MM.1S (cell line): Measurements from ENCODE around the gene CELF4.

ENCODE experiments used
- DNase-seq: peaks from one replicate; pipeline ENCODE4 v3.0.0-alpha.2; 2015
- H2AFZ ChIP-seq: fragments of 300-600 bp; sonication (generic); 2 replicates; pipeline ENCODE4 v1.6.0; 2016; ENCODE audit warnings: antibody characterized with exemption, low read length
- H3F3A ChIP-seq: fragments of 300-600 bp; sonication (generic); 2 replicates; pipeline ENCODE4 v1.6.1; 2016; ENCODE audit warnings: mild to moderate bottlenecking, antibody characterized with exemption, low read length, moderate library complexity, mixed read lengths; ENCODE audit not compliant: insufficient read depth
- H3K27ac ChIP-seq: fragments of 300-600 bp; sonication (generic); 2 replicates; pipeline ENCODE4 v1.5.1; 2016; ENCODE audit warnings: mild to moderate bottlenecking, low read length
- H3K27me3 ChIP-seq: fragments of 300-600 bp; sonication (generic); replicated peaks from 2 replicates; pipeline ENCODE4 v1.6.0; 2016; ENCODE audit warnings: low read length; ENCODE audit not compliant: insufficient read depth
- H3K36me3 ChIP-seq: fragments of 300-600 bp; sonication (generic); replicated peaks from 2 replicates; pipeline ENCODE4 v1.6.1; 2016; ENCODE audit warnings: mild to moderate bottlenecking, low read length, mixed read lengths; ENCODE audit not compliant: insufficient read depth
- H3K4me1 ChIP-seq: fragments of 300-600 bp; sonication (generic); 2 replicates; pipeline ENCODE4 v1.6.1; 2016; ENCODE audit warnings: low read length, mixed read lengths
- H3K4me2 ChIP-seq: fragments of 300-600 bp; sonication (generic); 2 replicates; pipeline ENCODE4 v1.6.0; 2016; ENCODE audit warnings: low read depth, low read length
- H3K4me3 ChIP-seq: fragments of 300-600 bp; sonication (generic); 2 replicates; pipeline ENCODE4 v1.5.1; 2016; ENCODE audit warnings: low read length, mixed read lengths
- H3K79me2 ChIP-seq: fragments of 300-600 bp; sonication (generic); 2 replicates; pipeline ENCODE4 v1.6.1; 2016; ENCODE audit warnings: mixed run types, low read length, mixed read lengths
- H3K9ac ChIP-seq: fragments of 300-600 bp; sonication (generic); 2 replicates; pipeline ENCODE4 v1.6.1; 2016; ENCODE audit warnings: low read length, mixed read lengths
- H3K9me2 ChIP-seq: fragments of 300-600 bp; sonication (generic); replicated peaks from 2 replicates; pipeline ENCODE4 v1.6.1; 2016; ENCODE audit warnings: mild to moderate bottlenecking, low read length, mixed read lengths; ENCODE audit not compliant: insufficient read depth
- H3K9me3 ChIP-seq: fragments of 300-600 bp; sonication (generic); replicated peaks from 2 replicates; pipeline ENCODE4 v1.6.1; 2016; ENCODE audit warnings: mild to moderate bottlenecking, low read length, mixed read lengths; ENCODE audit not compliant: insufficient read depth
- H4K20me1 ChIP-seq: fragments of 300-600 bp; sonication (generic); 2 replicates; pipeline ENCODE4 v1.6.1; 2016; ENCODE audit warnings: mild to moderate bottlenecking, low read length, moderate library complexity, mixed read lengths; ENCODE audit not compliant: insufficient read depth
- CTCF ChIP-seq: fragments of 300-600 bp; sonication (generic); IDR thresholded peaks from 2 replicates; pipeline ENCODE4 v1.5.1; 2016; ENCODE audit warnings: antibody characterized with exemption, low read length, mixed read lengths
- EZH2 ChIP-seq: fragments of 300-600 bp; sonication (generic); optimal IDR thresholded peaks from 2 replicates; pipeline ENCODE3; 2017; ENCODE audit warnings: low read depth, mild to moderate bottlenecking, antibody characterized with exemption, low read length, mixed read lengths
- EZH2phosphoT487 ChIP-seq: fragments of 300-600 bp; sonication (generic); IDR thresholded peaks from 2 replicates; pipeline ENCODE4 v1.6.1; 2018; ENCODE audit warnings: antibody characterized with exemption, low read length

Gene CELF4

GRCh38 chr18:37397814-37398213, 167.8 kb downstream of the CELF4 start:
- no peaks in the 10 kb centered on the region for H3K9me3 ChIP-seq
- H3K36me3 ChIP-seq = no peaks in the 10 kb centered on the region
- DNase-seq = no peak
- H3K9ac ChIP-seq = no peak overlapping the region
- no peaks in the 10 kb centered on the region for H4K20me1 ChIP-seq
- H3K4me3 ChIP-seq = no peak overlapping the region
- no peak overlapping the region for H3K4me2 ChIP-seq
- H2AFZ ChIP-seq = no peak overlapping the region
- no peaks in the 10 kb centered on the region for H3K79me2 ChIP-seq
- no peak overlapping the region for H3K27ac ChIP-seq
- H3K4me1 ChIP-seq = peaks cover 14% of the 10 kb centered on the region
- TF ChIP-seq EZH2phosphoT487 (no peak), EZH2 (no peak), CTCF (no peak)
- no peaks in the 10 kb centered on the region for H3K27me3 ChIP-seq
- H3K9me2 ChIP-seq = no peaks in the 10 kb centered on the region
- no peaks in the 10 kb centered on the region for H3F3A ChIP-seq

GRCh38 chr18:37396971-37397720, 168.5 kb downstream of the CELF4 start:
- Histone ChIP-seq H3F3A (no peaks in the 10 kb centered on the region), H3K9ac (no peak overlapping the region), H3K36me3 (no peaks in the 10 kb centered on the region), H3K27me3 (no peaks in the 10 kb centered on the region), H4K20me1 (no peaks in the 10 kb centered on the region), H3K27ac (no peak overlapping the region), H3K4me1 (peaks cover 15% of the 10 kb centered on the region), H3K79me2 (no peaks in the 10 kb centered on the region), H3K9me2 (no peaks in the 10 kb centered on the region), H2AFZ (no peak overlapping the region), H3K9me3 (no peaks in the 10 kb centered on the region), H3K4me3 (no peak overlapping the region), H3K4me2 (no peak overlapping the region)
- TF ChIP-seq EZH2phosphoT487 (no peak), EZH2 (no peak), CTCF (no peak)
- DNase-seq = no peak

DNA sequence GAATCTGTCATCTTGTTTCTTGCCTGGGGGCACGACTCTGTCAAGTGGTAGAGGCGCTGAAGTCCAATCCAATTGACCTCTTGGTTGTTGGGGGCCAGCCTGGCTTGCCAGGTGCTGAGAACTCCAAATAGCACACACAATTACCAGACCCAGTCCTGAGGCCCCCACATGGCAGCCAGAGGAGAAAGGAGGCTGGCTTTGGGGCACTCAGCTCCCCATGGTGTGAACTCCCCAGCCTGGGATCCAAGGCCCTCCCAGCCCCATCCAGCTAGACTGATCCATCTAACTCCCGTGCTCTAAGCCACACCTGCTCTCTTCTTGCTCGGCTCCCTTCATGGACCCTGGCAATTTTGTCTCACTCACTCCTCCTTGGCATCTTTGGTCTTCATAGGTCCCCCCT, 170.0 kb downstream of the CELF4 start:
- no peak overlapping the region for H3K4me2 ChIP-seq
- no peak for DNase-seq
- H3K9me2 ChIP-seq = no peaks in the 10 kb centered on the region
- no peaks in the 10 kb centered on the region for H3F3A ChIP-seq
- peaks cover 24% of the 10 kb centered on the region for H3K4me1 ChIP-seq
- H3K27ac ChIP-seq = no peak overlapping the region
- H3K79me2 ChIP-seq = no peaks in the 10 kb centered on the region
- H3K27me3 ChIP-seq = no peaks in the 10 kb centered on the region
- H3K9ac ChIP-seq = no peak overlapping the region
- no peaks in the 10 kb centered on the region for H3K36me3 ChIP-seq
- H3K4me3 ChIP-seq = no peak overlapping the region
- H2AFZ ChIP-seq = no peak overlapping the region
- TF ChIP-seq EZH2phosphoT487 = no peak
- TF ChIP-seq EZH2 = no peak
- no peak for TF ChIP-seq CTCF
- no peaks in the 10 kb centered on the region for H4K20me1 ChIP-seq
- no peaks in the 10 kb centered on the region for H3K9me3 ChIP-seq
